GM12891 (cell line): ENCODE results near the gene PPM1H.

Source experiments
- DNase-seq: peaks from one replicate; pipeline ENCODE4 v3.0.0; 2011; ENCODE audit warnings: low spot score; ENCODE audit not compliant: insufficient read length
- FAIRE-seq: peaks from 2 replicates; lab custom pipeline; 2011; peaks lifted over from hg19 to GRCh38; lab: Jason Lieb, UNC
- PAX5 ChIP-seq: IDR thresholded peaks from 2 replicates; pipeline ENCODE4 v1.6.1; 2011; ENCODE audit warnings: low read length, moderate library complexity, mild to moderate bottlenecking; ENCODE audit not compliant: insufficient read depth, severe bottlenecking
- POLR2A ChIP-seq: IDR thresholded peaks from 2 replicates; pipeline ENCODE4 v1.6.1; 2011; ENCODE audit warnings: low read depth, low read length, control low read depth
- POLR2AphosphoS5 ChIP-seq: IDR thresholded peaks from 2 replicates; pipeline ENCODE4 v1.6.1; 2011; ENCODE audit warnings: low read depth, low read length, control low read depth
- POU2F2 ChIP-seq: IDR thresholded peaks from 2 replicates; pipeline ENCODE4 v1.6.1; 2011; ENCODE audit warnings: low read depth, mild to moderate bottlenecking, control low read depth, low read length, moderate library complexity
- SPI1 ChIP-seq: IDR thresholded peaks from 2 replicates; pipeline ENCODE4 v1.6.1; 2011; ENCODE audit warnings: low read depth, low read length, control low read depth
- TAF1 ChIP-seq: IDR thresholded peaks from 2 replicates; pipeline ENCODE4 v1.6.1; 2011; ENCODE audit warnings: low read depth, low read length, control low read depth

Gene PPM1H

GRCh38 chr12:62860501-62861411 is 74.2 kb downstream of the PPM1H start:
- no peak for FAIRE-seq
- no peak for DNase-seq
- TF ChIP-seq SPI1 (no peak), PAX5 (no peak), POLR2AphosphoS5 (no peak), TAF1 (no peak), POU2F2 (no peak), POLR2A (no peak)

GRCh38 chr12:62860020-62860419 is 74.9 kb downstream of the PPM1H start:
- FAIRE-seq (no peak), DNase-seq (no peak)
- no peak for TF ChIP-seq PAX5

GRCh38 chr12:62859321-62859737 is 75.6 kb downstream of the PPM1H start:
- no peak for TF ChIP-seq TAF1
- no peak for TF ChIP-seq POU2F2
- TF ChIP-seq POLR2A = no peak
- no peak for TF ChIP-seq SPI1
- no peak for TF ChIP-seq PAX5
- no peak for TF ChIP-seq POLR2AphosphoS5
- no peak for DNase-seq
- FAIRE-seq = no peak

GRCh38 chr12:62856454-62856853 is 78.5 kb downstream of the PPM1H start:
- TF ChIP-seq SPI1 = no peak
- TF ChIP-seq POU2F2 = no peak
- no peak for TF ChIP-seq PAX5
- TF ChIP-seq POLR2AphosphoS5 = no peak
- TF ChIP-seq TAF1 = no peak
- TF ChIP-seq POLR2A = no peak
- FAIRE-seq (no peak), DNase-seq (no peak)

- no peak for TF ChIP-seq POU2F2
- no peak for TF ChIP-seq SPI1
- no peak for TF ChIP-seq PAX5
- no peak for TF ChIP-seq TAF1
- TF ChIP-seq POLR2A = no peak
- no peak for TF ChIP-seq POLR2AphosphoS5
- no peak for DNase-seq
- no peak for FAIRE-seq
Observed at GRCh38 chr12:62854024-62854423, 80.9 kb downstream of the PPM1H start.

GRCh38 chr12:62849398-62849797 is 85.6 kb downstream of the PPM1H start:
- DNase-seq (no peak), FAIRE-seq (no peak)
- TF ChIP-seq POLR2A = no peak
- no peak for TF ChIP-seq TAF1
- no peak for TF ChIP-seq SPI1
- no peak for TF ChIP-seq POLR2AphosphoS5
- TF ChIP-seq PAX5 = no peak
- TF ChIP-seq POU2F2 = no peak

GRCh38 chr12:62848418-62848817 is 86.5 kb downstream of the PPM1H start:
- no peak for TF ChIP-seq POLR2AphosphoS5
- TF ChIP-seq TAF1 = no peak
- TF ChIP-seq POU2F2 = no peak
- no peak for TF ChIP-seq POLR2A
- TF ChIP-seq SPI1 = no peak
- TF ChIP-seq PAX5 = no peak
- FAIRE-seq = no peak
- DNase-seq = no peak

- FAIRE-seq (no peak), DNase-seq (no peak)
- no peak for TF ChIP-seq POLR2A
- TF ChIP-seq SPI1 = no peak
- TF ChIP-seq POU2F2 = no peak
- TF ChIP-seq PAX5 = no peak
- TF ChIP-seq POLR2AphosphoS5 = no peak
Observed at GRCh38 chr12:62847709-62848108, 87.2 kb downstream of the PPM1H start.

- FAIRE-seq = peak; percentile 26
Observed at GRCh38 chr12:62846491-62846890, 88.5 kb downstream of the PPM1H start.

GRCh38 chr12:62844915-62845314 is 90.0 kb downstream of the PPM1H start:
- TF ChIP-seq POU2F2 (no peak), TAF1 (no peak), SPI1 (no peak), PAX5 (no peak), POLR2AphosphoS5 (no peak), POLR2A (no peak)
- no peak for FAIRE-seq
- DNase-seq = no peak

More at GRCh38 chr12:62846491-62846890, 88.5 kb downstream of the PPM1H start:
- no peak for DNase-seq
- no peak for TF ChIP-seq TAF1
- no peak for TF ChIP-seq POU2F2
- no peak for TF ChIP-seq POLR2A
- no peak for TF ChIP-seq POLR2AphosphoS5
- no peak for TF ChIP-seq SPI1
- TF ChIP-seq PAX5 = no peak
